ENCODE data around the gene RASSF1.

RASSF1 gene

DNA sequence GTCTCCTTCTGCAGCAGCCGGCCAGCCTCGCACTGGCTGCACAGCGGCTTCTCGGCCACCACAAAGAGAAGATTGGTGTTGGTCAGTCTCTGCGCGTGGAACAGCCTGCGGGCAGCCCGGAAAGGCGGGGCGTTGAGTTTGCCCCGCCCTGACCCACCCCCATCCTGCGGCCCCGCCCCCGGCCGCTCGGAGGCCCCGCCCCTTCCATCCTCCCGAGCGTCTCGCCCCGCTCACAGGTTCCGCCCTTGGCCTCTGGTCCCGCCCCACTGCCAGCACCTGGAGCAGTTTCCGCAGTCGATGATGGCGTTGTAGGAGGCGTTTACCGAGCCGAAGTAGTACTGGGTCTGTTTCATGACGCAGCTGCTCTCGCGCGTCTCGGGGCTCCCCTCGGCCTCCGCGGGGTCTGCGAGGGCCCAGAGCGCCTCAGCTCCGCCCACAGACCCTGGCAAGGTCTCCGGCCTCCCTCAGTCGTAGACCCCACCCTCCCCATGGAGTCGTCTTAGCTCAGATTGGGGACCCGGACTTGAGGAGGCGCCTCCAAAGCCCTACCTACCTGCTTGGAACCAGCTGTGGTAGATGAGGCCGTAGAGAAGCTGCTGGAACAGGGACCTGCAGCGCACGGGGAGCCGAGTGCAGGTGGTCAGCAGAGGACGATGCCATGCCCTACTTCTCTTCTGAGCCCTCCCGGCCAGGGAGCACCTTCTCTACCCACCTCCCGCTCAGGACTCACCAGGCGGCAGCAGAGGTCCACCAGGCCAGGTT is 24.6 kb upstream of the RASSF1 start:
- DNase-seq (ENCODE audit: low read depth) = no peak

DNA sequence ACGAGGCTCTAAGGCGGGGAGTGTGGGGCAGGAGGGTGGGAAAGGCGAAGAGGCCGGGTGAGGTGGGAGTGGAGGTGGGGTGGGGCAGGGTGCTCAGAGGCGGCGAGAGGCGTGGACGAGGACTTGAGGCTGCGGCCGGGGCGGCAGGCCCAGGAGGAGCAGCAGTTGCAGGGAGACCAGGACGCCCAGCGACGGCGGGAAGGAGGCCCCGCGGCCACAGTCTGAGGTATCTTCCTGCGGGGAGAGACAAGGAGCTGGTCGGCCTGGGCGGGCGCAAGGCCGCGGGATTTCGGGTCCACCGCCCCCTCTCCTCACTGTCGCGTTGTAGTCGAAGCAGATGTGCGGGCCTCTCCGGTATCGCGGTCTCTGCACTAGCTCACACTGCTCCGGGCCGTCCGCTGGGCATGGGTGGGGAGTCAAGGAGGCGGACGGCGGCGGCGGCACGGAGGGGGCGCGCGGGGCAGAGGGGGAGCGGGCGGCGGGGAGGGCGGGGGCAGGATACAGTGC is 24.0 kb upstream of the RASSF1 start:
- no peak for DNase-seq (ENCODE audit: low read depth)

DNA sequence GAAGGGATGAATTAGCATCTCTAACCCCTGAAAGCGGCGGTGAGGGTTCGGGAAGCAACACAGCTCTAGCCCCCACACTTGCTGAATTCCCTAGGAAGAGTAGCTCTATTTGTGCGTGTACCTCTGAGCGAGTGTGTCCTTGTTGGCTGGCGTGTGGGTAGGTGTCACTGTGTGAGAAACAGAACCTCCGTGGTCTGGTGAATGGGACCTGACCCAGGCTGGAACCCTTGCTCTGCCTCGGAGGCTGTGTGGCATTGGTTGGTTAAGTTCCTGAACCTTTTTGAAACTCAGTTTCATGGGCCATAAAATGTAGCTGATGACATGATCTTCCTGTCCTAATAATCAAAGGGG is 19.1 kb upstream of the RASSF1 start:
- DNase-seq (ENCODE audit: low read depth) = no peak

DNA sequence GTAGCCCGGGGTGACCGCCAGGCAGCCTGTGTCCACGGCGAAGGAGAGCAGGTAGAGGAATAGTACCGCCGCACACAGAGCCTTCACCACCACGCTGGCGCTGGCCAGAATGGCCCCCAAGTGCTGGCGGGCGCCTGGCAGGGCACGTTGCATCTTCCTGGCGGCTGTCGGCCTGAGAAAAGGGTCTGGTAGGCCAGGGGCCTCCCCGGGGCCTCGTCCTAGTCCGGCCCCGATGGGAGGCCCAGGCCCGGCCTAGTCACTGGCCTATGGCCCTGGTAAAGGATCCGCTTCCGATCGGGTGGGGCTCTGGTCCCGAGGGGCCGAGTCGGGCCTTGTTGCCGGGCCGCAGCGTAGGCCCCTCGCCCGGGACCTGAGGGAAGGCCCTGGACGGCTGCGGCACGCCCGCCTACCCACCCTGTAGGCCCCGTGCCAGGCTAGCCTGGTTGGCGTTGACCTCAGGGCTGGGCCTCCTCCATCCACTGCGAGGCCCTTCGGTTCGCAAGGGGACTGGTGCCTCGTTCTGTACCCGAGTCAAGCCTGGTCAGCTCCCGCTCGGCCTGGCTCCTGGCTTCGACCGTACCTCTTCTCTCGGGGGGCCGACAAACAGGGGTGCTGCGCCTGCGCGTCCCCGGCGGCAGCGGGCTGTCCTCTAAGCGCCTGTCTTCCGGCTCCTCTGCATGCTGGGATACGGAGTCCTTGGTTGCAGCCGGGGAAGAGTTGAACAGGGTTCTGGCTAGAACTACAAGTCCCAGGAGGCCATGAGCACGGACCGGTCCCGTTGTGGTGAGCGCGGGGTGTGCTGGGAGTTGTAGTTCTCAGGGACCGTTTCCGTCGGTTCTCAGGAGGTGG is 18.5 kb upstream of the RASSF1 start, which contains the start of gene TMEM115:
TSS of gene TMEM115 (minus strand) at position 611 of the 849 bp plus-strand sequence. CDS start at position 153, 458 bp downstream.
- DNase-seq (ENCODE audit: low read depth) = peak; percentile 94

DNA sequence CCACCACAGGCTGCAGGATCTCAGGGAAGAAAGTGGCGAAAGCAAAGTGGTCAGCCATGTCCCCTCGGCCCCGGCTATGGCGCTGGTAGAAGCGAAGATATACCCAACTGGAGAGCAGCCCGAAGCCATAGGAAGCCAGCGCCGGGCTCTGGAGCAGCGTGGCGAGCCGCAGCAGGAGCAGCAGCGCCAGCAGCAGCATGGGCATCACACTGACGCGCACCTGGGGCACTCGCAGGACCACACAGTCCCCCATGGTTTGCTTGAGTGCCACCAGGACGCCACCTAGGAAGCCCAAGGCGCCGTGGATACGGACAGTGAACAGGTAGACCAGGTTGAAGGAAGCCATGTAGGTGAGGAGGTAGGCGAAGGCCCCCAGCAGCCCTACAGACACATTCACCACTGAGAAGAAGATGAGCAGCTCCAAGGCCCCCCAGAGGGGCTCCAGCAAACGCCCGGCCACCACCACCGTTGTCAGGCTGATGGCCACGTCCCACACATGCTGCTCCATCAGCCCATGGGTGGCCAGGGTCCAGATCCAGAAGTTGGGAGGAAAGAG is 17.8 kb upstream of the RASSF1 start:
- no peak for DNase-seq (ENCODE audit: low read depth)

DNA sequence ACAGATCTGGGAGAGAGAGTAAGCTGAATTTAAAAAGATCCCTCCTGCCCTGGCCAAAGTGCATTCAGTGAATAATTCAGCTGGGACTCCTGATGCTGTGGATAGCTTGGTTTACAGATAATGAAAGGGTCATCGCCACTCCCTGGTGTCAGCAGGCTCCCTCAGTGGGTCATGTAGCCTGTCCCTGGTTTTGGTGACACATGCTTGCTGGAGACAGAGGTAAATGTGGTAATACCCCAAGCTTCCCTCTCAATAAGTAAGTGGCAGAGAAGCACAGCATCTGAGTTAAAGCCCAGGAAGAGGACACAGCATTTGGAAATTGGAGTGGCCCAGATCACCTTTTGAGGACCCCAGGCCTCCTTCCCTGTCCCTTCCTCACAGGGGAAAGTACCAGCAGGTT is 16.8 kb upstream of the RASSF1 start:
- DNase-seq (ENCODE audit: low read depth) = no peak

DNA sequence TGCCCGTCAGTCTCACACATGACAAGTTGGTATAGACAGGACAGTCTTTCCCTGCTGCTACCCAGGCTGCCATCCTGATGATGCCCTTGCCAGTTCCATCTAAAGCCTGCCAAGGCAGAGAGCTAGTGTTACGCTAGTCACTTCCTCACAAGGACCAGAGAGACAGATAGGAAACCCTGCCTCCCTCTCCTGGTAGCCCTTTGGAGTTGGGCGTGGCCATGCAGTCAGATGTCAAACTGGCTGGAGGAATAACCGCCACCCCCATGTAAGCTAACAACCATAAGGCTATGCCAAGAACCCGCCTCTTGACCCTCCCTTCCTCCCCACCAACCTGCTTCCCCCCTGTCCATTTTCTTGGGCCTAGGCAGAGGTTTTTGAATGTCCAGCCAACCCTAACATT is 15.9 kb upstream of the RASSF1 start:
- DNase-seq (ENCODE audit: low read depth) = no peak

DNA sequence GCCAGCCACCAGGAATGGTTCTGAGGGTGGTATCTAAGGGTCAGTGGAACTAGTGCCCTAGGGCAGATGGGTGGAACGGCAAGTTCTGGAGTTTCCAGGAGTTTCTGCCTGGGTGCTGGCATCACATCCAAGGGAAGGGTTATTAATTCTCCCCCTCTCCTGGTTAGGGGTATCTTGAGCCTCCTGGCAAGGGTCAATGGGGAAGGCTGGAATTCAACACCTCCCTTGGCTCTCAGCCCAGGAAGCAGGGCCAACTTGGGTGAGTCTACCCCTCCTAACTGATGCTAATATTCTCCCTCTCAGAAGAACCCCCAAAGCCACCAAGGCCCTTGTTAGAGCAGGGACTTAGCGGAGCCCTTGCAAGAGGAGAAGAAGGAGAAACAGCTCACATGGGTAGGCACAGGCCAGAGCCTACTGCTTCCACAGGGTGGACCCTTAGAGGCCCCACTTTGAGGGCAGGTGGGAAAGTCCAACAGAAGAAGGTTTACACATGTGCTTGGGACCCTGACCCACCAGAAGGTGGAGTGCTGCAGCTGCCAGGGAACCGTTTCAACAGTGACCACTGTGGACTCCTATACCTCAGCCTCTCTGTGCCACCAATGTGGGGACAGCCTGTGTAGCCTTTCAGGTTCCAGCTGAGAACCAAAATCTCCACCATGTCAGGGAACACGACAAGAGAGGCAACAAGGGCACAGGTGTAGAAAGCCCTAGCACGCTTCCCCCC is 15.4 kb upstream of the RASSF1 start:
- no peak for DNase-seq (ENCODE audit: low read depth)

DNA sequence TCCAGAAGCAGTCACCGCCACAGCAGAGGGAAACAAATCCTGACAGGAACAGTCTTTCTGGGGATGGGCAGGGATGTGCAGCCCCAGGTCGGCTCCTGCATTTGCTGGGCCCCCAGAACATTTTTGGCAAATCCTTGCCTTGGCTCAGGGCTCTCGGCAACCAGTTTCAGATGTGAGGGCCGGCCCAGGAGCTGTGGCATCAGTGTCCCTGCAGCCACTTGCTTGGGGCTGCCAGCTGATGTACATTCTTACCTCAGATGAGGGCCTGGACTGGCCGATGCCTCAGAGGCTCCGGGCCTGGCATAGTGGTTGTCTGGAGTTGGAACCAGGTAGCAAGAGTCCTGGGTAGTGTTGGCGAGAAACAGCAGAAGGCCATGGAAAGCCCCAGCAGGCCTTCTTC is 14.2 kb upstream of the RASSF1 start:
- DNase-seq (ENCODE audit: low read depth) = no peak

DNA sequence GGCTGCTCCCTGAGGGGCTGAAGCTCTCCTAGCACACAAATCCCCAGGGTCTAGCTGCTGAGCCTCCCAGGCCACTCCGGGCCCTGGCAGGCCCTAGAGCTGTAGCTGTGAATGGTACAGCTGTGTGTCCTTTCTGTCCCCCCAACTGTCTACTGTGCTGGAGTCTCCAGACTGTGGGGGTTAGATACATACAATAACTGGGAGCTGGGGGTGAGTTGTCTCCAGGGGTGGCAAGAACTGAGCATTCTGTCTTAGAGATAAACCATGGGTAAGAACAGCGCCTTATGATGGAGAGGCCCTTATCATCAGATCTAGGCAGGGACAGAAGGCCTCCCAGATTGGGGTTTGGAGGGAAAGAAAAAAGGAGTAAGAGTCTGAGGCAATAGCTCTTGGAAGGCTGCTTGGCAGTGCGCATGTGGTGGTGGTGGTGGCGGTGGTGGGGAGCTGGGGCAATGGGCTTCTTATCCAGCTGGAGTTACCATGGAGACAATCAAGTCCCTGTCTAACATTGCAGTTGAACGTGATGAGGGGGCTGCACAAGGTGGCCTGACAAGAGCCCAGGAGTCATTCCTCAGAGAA is 13.6 kb upstream of the RASSF1 start:
- no peak for DNase-seq (ENCODE audit: low read depth)

DNA sequence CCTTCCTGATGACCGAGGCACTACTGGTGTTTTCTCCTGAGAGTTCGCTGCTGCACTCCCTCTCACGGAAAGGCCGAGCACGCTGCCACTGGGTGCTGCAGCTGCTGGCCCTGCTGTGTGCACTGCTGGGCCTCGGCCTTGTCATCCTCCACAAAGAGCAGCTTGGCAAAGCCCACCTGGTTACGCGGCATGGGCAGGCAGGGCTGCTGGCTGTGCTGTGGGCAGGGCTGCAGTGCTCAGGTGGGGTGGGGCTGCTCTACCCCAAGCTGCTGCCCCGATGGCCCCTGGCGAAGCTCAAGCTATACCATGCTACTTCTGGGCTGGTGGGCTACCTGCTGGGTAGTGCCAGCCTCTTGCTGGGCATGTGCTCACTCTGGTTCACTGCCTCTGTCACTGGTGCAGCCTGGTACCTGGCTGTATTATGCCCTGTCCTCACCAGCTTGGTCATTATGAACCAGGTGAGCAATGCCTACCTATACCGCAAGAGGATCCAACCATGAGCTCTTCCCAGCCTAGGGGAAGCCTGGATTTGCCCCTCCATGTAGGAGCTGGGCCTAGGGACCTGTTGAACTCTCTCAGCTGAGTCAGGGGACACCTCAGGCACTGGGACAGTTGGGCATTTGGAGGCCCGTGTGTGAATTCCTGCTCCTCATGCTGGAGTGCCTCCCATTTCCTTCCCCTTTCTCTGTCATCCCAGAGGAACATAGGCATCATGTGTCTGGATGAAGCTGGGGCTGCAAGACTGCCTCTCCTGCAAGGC is 12.8 kb upstream of the RASSF1 start:
- no peak for DNase-seq (ENCODE audit: low read depth)

DNA sequence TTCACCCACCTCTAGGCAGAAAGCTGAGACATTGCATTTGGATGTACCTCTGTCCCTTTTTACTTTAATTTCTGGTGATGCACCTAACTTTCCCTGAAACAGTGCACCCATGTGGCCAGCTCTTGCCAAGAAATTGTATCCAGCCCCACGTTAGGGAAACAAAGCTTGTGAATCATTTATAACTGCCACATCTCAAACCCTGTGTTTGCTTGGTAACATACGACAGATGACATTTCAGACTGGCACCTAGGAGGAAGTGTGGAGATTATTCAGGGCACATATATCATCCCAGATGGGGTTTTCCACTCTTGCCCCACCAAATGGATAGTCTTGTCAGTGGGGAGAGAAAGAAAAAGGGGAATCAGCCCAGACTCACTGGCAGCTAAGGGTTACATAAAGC is 12.1 kb upstream of the RASSF1 start:
- DNase-seq (ENCODE audit: low read depth) = no peak

DNA sequence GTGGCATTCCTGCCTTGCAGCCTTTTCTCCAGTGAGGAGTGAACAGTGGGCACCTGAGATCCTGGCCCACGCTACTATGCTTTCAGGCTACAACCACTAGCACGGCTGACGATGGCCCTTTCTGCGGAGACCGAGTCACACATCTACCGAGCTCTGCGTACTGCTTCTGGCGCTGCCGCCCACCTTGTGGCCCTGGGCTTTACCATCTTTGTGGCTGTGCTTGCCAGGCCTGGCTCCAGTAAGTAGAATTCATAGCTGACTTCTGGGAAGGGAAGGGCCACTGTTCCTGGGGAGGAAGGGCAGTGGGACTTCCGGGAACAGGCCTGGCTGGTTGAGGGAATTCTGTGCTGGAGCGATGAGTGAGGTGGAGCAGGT is 10.7 kb upstream of the RASSF1 start:
- DNase-seq (ENCODE audit: low read depth) = no peak

DNA sequence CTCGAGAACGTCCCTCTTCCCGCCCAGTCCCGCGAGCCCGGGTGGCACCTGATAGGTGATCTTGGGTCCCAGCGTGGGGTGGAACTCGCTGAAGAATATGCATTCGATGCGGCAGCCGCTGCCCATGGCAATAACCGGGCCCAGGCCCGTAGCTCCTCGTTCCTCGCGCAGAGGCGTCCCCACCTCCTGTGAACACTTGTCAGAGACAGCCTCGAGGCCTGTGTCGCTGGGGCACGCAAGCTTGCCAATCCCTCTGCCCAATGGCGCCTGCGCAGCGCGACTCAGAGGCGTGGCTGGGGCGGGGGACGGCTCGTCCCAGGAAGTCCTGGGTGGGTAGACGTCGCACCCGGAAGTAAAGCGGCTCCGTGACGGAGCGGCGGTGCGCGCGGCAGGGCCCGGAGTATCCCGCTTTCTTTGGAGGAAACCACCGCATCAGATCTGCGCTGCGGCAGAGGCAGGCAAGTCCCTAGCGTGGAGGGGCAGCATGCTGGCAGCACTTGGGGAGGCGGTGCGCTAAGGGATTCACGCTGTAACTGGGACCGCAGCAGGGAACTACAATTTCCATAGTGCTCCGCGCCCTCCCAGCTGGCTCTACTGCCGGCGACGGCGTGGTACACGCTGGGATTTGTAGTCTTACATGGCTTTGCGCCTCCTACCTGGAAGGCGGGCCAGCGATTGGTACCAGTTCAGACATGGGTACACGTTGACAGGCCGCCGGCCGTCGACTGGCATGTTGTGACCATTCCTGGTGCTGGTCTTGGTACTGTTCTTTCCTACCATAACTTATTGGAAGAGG is 10.1 kb upstream of the RASSF1 start, which contains the start of the genes CYB561D2 and NPRL2:
TSS of gene CYB561D2 (plus strand) at position 336 of the 796 bp plus-strand sequence. CDS start 572 bp downstream, outside the sequence.
TSS of gene NPRL2 (minus strand) at position 249 of the 796 bp plus-strand sequence. CDS start at position 126, 123 bp downstream.
- DNase-seq (ENCODE audit: low read depth) = no peak

DNA sequence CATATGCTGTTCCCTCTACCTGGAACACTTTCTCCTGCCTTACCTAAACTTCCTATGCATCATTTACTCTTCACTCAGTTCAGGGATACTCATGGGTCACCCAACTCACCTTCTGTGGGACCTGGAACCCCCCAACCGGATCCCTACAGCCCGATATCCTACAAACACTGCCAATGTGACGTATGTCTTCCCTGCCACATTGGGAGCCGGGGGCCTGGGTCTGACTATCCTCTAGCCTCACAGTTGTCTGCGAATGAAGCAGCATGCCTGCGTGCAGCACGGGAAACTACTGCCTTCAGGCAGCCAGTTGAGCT is 9.5 kb upstream of the RASSF1 start:
- no peak for DNase-seq (ENCODE audit: low read depth)

DNA sequence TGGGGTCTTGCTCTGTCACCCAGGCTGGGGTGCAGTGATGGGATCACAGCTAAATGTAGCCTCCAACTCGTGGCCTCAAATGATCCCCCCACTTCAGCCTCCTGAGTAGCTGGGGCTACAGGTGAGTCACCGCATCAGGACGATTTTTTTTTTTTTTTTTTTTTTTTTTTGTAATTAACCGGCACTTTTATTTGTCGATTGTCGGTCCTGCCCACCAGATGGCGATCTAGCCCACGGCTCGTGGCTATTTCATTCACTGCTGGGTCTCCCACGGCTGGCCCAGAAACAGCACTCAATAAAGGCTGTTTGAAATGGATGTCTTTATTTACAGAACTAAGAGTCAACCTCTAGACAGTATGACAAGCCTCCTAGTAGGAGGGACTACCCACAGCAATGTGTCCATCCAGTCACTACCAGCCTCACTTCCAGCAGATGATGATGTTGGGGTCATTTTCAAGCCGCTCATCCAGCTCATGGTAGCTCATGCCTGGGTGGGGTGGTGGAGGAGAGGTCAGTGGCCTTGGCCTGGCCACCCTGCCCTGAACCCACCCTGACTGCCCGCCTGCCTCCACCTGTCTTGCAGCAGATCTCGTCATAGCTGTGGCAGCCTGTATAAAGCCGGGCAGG is 6.7 kb upstream of the RASSF1 start:
- DNase-seq (ENCODE audit: low read depth) = no peak

DNA sequence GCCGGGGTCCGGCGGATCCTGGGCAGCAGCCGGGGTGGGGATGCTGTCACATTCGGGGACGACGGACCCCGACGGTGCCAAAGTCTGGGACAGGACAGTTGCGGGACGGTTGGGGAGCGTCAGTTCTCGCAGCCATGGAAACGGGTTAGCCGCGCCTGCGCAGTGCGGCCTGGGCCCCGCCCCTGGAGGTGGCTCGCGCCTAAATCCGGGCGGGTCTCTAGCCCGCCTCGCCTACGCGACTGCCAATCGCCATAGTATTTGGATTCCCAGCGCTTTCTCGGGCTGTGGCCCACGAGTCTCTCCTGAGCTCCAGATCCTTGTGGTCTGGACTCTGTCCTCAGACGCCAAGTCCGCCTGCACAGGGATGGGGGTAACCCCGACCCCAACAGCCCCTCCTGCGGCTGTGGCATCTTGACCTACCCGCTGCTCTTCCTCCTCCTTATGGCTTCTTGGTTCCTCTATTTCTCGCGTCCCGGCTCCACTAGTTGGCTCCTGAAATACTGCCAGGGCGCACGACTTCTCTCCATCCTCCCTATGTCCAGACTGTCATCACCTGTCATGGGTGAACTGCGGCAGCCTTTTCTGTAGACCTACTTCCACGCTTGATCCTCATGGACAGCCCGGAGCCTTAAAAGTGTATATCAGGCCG is 5.1 kb upstream of the RASSF1 start, which contains the start of gene ZMYND10:
TSS of gene ZMYND10 (minus strand) at position 147 of the 649 bp plus-strand sequence. CDS start 153 bp downstream, outside the sequence.
- DNase-seq (ENCODE audit: low read depth) = no peak

DNA sequence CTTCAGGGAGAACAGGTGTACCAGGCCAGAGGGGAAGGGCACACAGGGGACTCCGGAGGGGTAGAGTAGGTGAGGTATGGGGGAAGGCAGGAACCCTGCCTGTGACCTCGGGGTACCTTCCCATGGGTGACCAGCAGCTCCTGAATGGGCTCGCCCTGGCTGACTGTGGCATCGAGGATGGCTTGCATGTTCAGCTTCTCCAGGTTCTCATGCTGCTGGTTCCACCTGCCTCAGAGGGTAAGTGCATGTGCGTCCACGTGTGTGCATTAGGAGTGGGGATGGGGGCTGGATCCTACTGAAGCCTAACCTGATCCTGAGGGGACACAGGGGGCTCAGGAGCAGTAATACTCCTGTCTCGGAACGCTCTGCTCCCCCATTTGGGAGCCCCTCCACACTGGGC is 4.4 kb upstream of the RASSF1 start:
- DNase-seq (ENCODE audit: low read depth) = no peak
